GM21381 (cell line): ENCODE data around the gene KNDC1.

Experiments used
- ATAC-seq: cut with Tn5 transposase; IDR thresholded peaks from one replicate; pipeline ENCODE4 v1.9.1; 2021; ENCODE audit warnings: mild to moderate bottlenecking, moderate library complexity; ENCODE audit not compliant: unreplicated experiment

Gene KNDC1

GRCh38 chr10:133202778-133203651, 43.0 kb downstream of the KNDC1 start:
- no peak for ATAC-seq

- no peak for ATAC-seq
Observed at GRCh38 chr10:133203652-133204195, 43.7 kb downstream of the KNDC1 start.

DNA sequence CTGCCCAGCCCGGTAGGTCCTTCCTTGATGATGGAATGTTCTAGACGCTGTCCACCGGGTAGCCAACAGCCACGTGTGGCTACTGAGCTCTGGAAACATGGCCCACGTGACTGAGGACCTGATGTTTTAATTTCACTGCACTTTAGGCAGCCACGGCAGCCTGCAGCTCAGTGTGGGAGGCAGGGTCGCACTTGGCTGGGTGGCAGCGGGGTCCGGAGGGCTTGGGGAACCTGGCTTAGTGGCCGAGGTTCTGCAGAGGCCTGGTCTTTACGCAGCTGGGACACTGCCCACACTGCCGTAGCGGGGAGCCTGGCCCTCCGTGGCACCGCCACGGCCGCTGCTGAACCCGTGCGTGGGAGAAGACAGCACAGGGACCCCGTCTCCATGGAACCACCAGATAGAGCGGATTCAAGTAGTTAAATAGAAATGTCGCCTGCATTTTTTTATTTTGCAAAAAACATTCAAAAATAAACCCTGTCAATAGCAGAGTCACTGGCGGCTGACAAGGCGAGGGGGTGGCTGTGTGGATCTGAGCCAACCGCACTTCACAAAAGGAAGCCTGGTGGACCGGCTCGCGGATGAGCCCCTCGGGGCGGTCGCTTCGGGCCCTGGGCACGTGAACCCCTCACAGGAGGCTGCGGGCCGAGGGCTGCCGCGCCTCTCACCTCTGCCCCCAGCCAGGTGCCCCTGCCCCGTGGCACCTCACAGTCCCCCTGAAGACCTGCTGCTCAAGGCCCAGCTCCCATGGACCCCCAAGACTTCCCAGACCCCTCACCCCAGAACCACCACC, 44.4 kb downstream of the KNDC1 start:
- ATAC-seq, result no peak

- no peak for ATAC-seq
Observed at GRCh38 chr10:133205146-133205545, 45.1 kb downstream of the KNDC1 start.

DNA sequence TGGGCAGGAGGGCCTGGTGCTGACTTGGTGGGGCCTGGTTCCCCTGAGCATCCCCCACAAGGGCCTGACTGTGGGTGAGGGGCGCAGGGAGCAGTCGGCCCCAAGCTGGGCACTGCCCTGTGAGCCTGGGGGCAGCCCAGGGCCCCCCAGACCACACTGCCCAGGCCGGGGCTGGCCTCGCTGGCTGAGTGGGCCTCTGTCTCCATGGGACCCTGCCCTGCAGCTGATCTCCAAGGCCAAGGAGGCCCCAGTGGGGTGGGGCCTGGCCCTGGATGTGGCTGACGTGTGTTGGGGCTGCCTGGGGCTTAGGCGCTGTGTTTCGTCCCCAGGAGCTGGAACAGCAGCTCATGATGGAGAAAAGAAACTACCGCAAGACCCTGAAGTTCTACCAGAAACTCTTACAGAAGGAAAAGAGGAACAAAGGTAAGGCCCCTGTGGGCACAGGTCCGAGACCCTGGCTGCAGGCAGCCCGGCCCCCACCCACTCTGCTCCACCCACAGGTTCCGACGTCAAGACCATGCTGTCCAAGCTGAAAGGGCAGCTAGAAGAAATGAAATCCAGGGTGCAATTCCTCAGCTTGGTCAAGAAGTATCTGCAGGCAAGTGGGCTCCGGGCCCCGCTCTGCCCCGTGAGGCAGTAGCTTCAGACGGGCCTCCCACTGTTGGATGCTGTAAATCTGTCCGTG, 46.5 kb downstream of the KNDC1 start:
- ATAC-seq, result no peak

GRCh38 chr10:133207041-133207600, 47.1 kb downstream of the KNDC1 start:
- ATAC-seq, result no peak

DNA sequence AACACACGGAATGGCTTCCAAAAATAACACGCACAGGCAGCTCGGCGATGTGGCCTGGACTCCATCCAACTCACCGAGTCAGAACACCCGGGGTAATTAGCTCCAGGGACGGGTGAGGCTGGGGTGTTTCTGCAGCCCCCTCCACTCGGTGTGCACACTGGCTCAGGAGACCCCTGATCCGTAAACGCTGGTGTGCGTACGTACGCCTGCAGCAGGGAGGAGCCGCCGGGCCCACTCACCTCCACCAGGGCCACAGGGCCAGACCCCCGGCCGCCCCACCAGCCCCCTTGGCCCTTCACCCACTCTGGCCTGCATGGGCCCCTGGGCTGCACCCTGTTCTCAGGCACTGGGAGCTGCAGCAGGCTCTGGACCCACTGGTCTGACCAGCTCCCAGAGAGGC, 47.6 kb downstream of the KNDC1 start:
- ATAC-seq, result no peak

DNA sequence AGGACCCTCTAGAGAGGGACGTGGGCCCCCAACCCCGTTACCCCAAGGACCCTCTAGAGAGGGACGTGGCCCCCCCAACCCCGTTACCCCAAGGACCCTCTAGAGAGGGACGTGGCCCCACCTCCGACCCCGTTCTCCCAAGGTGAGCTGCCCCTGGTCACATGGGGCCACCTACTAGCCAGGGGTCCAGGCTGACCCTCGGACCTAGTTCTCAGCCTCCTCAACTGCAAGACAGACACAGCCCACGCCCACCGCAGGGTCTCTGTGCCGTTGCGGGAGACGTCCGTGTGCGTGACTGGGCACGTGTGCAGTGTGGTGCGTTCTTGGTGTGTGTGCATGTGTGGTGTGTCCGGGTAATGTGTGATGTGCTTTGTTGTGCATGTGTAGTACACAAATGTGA, 48.4 kb downstream of the KNDC1 start:
- no peak for ATAC-seq

GRCh38 chr10:133209117-133209516, 49.1 kb downstream of the KNDC1 start:
- ATAC-seq, result no peak

- no peak for ATAC-seq
Observed at GRCh38 chr10:133209641-133210040, 49.6 kb downstream of the KNDC1 start.

- no peak for ATAC-seq
Observed at GRCh38 chr10:133210398-133211140, 50.5 kb downstream of the KNDC1 start.

GRCh38 chr10:133211141-133211830, 51.3 kb downstream of the KNDC1 start:
- ATAC-seq, result no peak

- ATAC-seq, result no peak
Observed at GRCh38 chr10:133211959-133212852, 52.2 kb downstream of the KNDC1 start.

DNA sequence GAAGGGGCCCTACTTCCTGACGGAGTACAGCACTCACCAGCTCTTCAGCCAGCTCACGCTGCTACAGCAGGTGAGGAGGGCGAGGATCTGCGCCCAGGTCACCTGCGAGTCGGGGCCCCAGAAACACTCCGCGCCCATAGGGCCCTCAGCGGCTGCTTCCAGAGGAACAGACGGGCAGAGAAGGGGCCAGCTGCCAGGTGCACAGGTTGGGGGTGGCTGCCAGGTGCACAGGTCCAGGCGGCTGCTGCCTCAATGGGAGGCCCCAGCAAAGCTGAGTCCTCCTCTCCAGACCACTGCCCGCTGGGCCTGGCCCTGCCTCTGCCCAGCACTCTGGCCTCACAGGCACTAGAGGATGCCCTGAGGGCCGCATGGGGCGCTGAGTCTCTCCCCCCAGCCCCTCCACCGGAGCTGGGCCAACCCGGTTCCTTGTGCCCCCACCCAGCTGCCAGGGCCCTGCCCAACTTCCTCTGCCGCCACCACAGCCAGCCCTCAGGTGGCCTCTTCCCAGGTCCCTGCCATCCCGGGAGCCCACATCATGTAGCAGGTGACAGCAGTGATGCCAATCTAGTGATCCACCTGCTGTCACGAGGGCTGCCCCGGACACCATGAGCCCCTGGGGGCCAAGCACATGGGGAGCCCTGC, 53.0 kb downstream of the KNDC1 start:
- ATAC-seq, result no peak

GRCh38 chr10:133213641-133214467, 53.8 kb downstream of the KNDC1 start:
- ATAC-seq, result no peak

DNA sequence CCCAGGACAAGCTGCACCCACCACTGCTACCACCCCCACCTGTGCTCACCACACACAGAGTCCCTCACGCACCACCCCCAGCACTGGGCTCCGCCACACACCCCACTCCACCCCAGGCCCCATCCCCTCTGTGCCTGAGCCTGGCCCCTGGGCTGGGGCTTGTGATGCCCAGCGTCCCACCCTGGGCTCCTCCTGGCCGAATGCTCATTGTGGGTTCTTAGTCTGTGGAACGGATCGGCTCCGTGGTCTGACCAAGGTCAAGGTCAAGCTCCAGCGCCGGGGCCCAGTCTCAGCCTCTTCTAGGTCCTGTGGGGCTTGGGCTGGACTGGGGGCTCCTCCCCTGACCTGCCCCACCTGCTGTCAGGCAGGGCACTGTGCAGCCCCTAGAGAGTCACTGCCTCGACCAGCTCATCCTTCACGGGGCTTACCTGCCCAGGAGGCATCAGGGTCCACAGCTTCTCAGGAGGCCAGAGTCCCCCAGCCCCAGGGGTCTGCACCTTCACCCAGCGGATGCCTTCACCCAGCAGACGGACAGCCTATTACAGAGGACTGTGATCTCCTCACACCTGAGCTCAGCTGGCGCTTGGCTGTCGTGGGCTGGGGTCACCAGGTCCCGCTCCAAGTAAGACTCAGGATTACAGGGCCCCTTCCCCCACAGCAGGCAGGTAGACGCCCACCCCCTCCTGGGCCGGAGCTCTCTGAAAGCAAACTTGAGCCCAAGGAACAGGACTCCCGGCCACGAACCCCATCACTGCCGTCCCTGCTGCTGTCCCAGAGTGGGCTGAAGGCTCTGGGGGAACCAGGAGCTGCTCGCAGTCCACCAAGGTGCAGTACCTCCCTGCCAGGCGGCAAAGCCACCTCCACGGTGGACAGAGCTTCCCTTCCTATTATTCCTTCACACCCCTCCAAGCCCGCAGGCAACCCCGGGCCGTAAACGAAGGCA, 54.7 kb downstream of the KNDC1 start:
- ATAC-seq, result no peak
